Measurements from ENCODE around the gene ZNF253. TPM values are rescaled to one million over a fixed set of nuclear protein-coding genes. Genes with fewer than 3 reads are reported as not detected.
"Not testable (repeated sequence)": the region's sequence is repeated elsewhere in the genome, so short reads cannot be mapped to it uniquely, and the experiment has no call there.

ZNF253 gene
- total RNA-seq (2014; rRNA removed; shearing (Covaris generic)) = 4.2 and 4.4 TPM in 2 replicates

DNA sequence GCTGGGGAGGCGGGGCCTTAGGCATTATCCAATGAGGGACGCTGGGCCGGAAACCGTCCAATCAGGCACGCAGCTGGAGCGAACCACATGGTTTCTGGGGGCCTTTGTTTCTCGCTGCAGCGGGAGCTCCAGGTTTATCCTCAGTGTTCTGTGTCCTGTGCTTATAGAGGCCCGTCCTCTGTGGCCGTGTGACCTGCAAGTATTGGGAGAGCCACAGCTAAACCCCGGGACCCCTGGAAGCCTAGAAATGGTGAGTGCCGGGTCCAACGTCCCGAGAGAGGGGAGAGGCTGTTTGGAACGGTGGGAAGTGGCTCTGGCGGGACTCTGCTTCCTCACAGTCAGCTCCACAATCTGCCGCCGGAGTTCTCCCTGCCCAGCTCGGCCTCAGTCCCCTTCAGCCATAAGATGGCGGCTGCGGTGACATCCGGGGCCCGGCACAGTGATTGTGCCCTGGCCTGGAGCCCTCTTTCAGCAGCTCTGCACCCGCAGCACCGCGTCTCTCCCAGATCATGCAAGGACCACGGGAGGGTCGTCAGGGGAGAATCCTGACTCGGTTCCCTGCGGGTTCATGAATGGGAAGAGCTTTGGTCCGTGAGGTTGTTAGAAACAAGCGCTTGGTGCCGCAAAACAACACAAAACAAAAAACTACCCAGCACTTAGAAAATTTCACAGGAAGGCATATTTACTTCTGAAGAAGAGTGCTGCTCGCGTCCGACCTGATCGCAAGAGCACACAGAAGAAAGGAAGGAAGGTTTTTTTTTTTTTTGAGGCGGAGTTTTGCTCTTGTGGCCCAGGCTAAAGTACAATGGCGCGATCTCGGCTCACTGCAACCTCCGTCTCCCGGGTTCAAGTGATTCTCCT, at the start of gene ZNF253:
ZNF253 (plus strand) TSS at position 133 of the 861 bp plus-strand sequence; CDS start at position 248, 115 bp downstream.
- DNase-seq (ENCODE audit: low spot score) = peak; percentile 90

- no peak for DNase-seq (ENCODE audit: low spot score)
Observed at GRCh38 chr19:19816679-19817078, 49.0 kb upstream of the ZNF253 start.

DNA sequence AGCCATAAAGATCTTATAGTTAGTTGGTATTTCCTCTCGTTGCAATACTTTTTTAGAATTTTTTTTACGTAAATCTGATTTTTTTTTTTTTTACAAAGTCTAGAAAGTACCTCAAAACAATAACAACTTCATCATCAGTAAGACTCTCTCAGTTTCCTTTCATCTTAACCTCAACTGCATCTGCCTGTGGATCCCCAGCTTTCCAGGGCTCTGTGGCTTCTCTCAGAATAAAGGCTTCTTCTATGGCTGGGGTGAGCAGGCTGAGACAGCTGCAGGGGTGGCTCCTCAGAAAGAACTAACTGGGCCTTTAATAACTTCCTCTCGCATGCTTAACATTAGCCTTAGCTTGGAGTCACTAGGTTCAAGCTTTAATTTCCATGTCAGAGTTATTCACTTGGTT, 48.3 kb upstream of the ZNF253 start:
- DNase-seq (ENCODE audit: low spot score) = no peak

- DNase-seq (ENCODE audit: low spot score) = no peak
Observed at GRCh38 chr19:19820774-19821320, 44.8 kb upstream of the ZNF253 start.

DNA sequence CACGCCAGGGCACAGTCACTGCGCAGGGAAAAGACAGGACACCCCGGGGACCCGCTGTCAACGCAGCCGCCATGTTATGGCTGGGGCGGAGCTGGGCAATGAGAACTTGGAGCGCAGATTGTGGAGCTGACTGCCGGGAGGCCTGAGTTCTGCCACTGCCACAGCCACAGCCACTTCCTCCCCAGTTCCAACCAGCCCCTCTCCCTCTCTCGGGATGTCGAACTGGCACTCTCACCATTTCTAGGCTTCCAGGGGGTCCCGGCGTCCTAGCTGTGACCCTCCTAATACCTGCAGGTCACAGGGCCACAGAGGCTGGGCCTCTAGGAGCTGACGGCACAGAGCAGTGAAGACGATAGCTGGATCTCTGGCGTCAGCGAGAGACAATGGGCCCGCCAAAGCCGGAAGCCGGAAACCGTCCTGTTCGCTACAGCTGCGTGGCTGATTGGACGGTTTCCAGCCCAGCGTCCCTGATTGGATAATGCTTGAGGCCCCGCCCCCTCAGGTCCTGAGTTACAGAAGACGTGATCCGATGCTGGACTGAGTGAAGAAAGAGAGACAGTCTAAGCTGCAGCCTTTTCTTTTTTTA, 44.2 kb upstream of the ZNF253 start, which contains the start of gene ZNF506:
ZNF506 (minus strand) TSS at position 385 of the 586 bp plus-strand sequence; CDS start at position 238, 147 bp downstream.
- no peak for DNase-seq (ENCODE audit: low spot score)

DNA sequence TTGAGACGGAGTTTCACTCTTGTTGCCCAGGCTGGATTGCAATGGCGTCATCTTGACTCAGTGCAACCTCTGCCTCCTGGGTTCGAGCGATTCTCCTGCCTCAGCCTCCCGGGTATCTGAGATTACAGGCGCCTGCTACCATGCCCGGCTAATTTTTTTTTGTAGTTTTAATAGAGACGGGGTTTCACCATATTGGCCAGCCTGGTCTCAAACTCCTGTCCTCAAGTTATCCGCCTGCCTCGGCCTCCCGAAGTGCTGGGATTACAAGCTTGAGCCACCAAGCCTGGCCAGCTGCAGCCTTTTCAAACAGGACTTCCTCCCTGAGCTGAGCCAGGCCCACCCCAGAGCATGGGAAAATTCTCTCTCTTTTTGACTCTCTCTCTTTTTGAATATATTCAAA, 43.7 kb upstream of the ZNF253 start:
- DNase-seq (ENCODE audit: low spot score) = not testable (repeated sequence)

GRCh38 chr19:19823916-19824315, 41.8 kb upstream of the ZNF253 start:
- DNase-seq (ENCODE audit: low spot score) = no peak

GRCh38 chr19:19826875-19827274, 38.8 kb upstream of the ZNF253 start:
- no peak for DNase-seq (ENCODE audit: low spot score)

GRCh38 chr19:19835560-19836038, 30.1 kb upstream of the ZNF253 start:
- DNase-seq (ENCODE audit: low spot score) = no peak

DNA sequence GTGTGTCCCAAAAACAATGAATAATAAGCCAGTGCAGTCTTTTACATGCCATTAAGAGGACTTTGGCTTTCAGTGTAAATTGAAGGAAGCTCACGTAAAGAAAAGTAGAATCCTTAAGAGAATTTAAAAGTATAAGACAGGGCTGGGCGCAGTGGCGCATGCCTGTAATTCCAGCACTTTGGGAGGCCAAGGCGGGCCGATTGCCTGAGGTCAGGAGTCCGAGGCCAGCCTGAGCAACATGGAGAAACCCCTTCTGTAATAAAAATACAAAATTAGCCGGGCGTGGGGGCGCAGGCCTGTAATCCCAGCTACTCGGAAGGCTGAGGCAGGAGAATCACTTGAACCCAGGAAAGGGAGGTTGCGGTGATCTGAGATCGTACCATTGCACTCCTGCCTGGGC, 17.9 kb upstream of the ZNF253 start:
- DNase-seq (ENCODE audit: low spot score) = no peak

- DNase-seq (ENCODE audit: low spot score) = no peak
Observed at GRCh38 chr19:19849056-19849455, 16.6 kb upstream of the ZNF253 start.

DNA sequence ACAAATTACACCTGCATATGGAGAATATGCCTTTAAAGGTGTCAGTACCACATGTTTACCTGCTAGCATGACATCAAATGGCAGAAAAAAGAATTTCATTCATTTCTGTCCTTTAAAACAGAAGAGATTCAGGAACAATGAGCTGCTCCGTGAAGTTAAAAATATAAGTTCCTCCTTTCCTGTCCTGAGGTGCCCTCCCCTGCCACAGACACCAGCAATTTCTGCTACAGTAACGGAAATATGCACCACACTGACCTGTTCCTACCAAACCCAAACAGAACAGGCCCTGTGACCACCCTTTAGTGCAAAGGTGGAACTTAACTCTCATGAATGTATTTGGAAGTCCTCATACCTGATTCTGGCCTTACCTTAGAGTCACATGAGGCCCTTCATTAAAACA, 13.9 kb upstream of the ZNF253 start:
- not testable (repeated sequence) for DNase-seq (ENCODE audit: low spot score)

DNA sequence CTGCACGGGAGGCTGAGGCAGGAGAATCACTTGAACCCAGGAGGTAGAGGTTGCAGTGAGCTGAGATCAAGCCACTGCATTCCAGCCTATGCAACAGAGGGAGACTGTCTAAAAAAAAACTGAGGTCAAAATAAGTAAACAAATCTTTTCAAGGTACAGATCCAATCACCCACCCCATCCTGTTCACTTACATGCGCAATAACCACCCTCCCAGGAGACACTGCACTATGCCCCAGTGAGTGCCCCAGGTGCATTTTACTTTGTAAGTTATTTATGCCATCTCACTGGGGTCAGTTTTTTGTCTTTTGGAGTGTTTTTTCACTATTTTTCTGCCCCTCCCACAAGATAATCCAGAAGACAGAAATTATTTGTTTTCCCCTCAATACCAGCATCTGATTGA, 6.9 kb upstream of the ZNF253 start:
- DNase-seq (ENCODE audit: low spot score) = no peak

DNA sequence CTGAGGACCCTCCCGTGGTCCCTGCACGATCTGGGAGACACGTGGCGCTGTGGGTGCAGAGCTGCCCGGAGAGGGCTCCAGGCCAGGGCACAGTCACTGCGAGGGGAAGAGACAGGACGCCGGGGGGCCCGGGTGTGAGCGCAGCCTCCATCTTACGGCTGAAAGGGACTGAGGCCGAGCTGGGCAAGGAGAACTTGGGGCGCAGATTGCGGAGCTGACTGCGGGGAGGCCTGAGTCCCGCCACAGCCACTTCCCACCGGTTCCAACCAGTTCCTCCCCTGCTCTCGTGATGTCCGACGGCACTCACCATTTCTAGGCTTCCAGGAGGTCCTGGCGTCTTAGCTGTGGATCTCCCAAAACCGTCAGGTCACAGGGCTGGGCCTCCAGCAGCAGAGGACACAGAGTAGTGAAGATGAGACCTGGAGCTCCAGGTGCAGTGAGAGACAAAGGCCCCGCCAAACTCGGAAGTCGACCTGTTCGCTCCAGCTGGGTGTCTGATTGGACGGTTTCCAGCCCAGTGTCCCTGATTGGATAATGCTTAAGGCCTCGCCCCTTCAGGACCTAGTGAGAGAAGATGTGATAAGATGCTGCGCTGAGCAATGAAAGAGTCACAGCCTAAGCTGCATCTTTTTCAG, 4.8 kb upstream of the ZNF253 start:
- no peak for DNase-seq (ENCODE audit: low spot score)

DNA sequence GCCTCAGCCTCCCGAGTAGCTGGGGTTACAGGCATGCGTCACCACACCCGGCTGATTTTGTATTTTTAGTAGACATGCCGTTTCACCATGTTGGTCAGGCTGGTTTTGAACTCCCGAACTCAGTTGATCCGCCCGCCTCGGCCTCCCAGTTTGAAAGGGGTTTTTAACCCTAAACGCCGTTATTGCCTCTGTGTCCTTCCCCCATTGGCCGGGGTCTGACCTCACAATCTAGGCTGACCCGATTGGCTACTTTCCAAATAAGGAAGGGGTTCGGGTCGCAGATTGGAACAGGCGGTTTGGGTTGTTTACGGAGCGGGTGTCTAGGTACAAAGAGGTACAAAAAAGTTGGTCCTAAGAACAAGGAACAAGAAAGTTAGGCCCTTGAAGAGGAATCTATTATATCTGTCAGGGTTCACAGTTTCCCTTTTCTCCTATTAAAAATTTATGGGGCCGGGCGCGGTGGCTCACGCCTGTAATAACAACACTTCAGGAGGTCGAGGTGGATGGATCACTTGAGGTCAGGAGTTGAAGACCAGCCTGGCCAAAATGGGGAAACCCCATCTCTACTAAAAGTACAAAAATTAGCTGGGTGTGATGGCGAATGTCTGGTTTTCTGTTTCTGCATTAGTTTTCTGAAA, 1.0 kb downstream of the ZNF253 start:
- no peak for DNase-seq (ENCODE audit: low spot score)

DNA sequence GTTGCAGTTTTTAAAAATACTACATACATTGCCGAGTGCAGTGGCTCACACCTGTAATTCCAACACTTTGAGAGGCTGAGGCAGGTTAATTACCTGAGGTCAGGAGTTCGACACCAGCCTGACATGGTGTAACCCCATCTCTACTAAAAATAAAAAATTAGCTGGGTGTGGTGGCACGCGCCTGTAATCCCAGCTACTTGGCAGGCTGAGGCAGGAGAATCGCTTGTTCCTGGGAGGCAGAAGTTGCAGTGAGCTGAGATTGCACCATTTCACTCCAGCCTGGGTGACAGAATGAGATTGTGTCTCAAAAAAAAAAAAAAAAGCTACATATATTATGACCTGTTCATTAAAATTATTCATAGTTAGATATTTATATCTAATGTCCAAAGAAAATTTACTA, 4.4 kb downstream of the ZNF253 start:
- DNase-seq (ENCODE audit: low spot score) = not testable (repeated sequence)

- no peak for DNase-seq (ENCODE audit: low spot score)
Observed at GRCh38 chr19:19871932-19872331, 6.2 kb downstream of the ZNF253 start.

DNA sequence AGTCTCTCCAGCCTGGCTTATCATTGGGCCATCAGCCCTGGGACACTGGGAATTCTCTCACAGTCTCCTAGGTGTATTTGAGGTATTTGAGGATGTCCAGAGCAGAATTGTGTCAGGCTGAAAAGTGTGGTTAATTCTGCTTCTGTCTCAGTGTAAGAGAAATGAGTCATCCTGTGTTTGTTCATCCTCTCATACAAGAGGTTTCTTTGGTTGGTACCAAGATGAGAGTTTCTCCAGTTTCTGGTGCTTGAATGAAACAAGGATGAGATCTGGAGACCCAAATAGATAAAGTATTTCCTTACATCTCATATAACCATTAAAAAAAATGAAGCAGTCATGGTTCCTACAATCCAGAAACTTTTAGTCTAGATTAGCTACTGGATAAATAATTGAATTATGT, 7.7 kb downstream of the ZNF253 start:
- no peak for DNase-seq (ENCODE audit: low spot score)

- DNase-seq (ENCODE audit: low spot score) = no peak
Observed at GRCh38 chr19:19877724-19878123, 12.0 kb downstream of the ZNF253 start.

- no peak for DNase-seq (ENCODE audit: low spot score)
Observed at GRCh38 chr19:19884583-19884982, 18.9 kb downstream of the ZNF253 start.

GRCh38 chr19:19892055-19892941, 26.6 kb downstream of the ZNF253 start:
- DNase-seq (ENCODE audit: low spot score) = not testable (repeated sequence)

Data from A172 (cell line).